Suprapubic skin (tissue), 4 donors: ENCODE data around the gene PACRG. TPM values are rescaled to one million over a fixed set of nuclear protein-coding genes. Genes with fewer than 3 reads are reported as not detected.

Experiments
- DNase-seq, 2 donors: peaks; one replicate each; pipeline ENCODE4 v3.0.0-alpha.2; 2019; ENCODE audit warnings: low spot score in 2 of 2
- H3K27ac ChIP-seq: fragments of 200-600 bp; sonication (generic); one replicate; pipeline ENCODE4 v1.5.1; 2019
- H3K27me3 ChIP-seq: fragments of 200-600 bp; sonication (generic); one replicate; pipeline ENCODE4 v1.5.1; 2019
- H3K36me3 ChIP-seq: fragments of 200-600 bp; sonication (generic); one replicate; pipeline ENCODE4 v1.5.1; 2019
- H3K4me1 ChIP-seq: fragments of 200-600 bp; sonication (generic); one replicate; pipeline ENCODE4 v1.5.1; 2019
- H3K4me3 ChIP-seq: fragments of 200-600 bp; sonication (generic); one replicate; pipeline ENCODE4 v1.5.1; 2019; ENCODE audit warnings: mild to moderate bottlenecking
- H3K9me3 ChIP-seq: fragments of 200-600 bp; sonication (generic); one replicate; pipeline ENCODE4 v1.5.1; 2019
- CTCF ChIP-seq, 2 donors: fragments of 200-600 bp in 1 of 2; fragments of 450-650 bp in 1 of 2; sonication (generic) in 1 of 2; IDR thresholded peaks; one replicate each; pipeline ENCODE4 v1.5.1; 2016 to 2019; ENCODE audit warnings: antibody characterized with exemption in 2 of 2, mild to moderate bottlenecking in 1 of 2, moderate library complexity in 1 of 2
- EP300 ChIP-seq: sonication (generic); formaldehyde crosslinking; IDR thresholded peaks from one replicate; pipeline ENCODE4 v1.6.1; 2017; ENCODE audit warnings: antibody characterized with exemption
- POLR2A ChIP-seq, 2 donors: fragments of 450-650 bp; IDR thresholded peaks; one replicate each; pipeline ENCODE4 v1.6.1; 2017; ENCODE audit warnings: antibody characterized with exemption in 2 of 2, mild to moderate bottlenecking in 2 of 2, moderate library complexity in 2 of 2
- POLR2AphosphoS5 ChIP-seq, 3 donors: sonication (generic); formaldehyde crosslinking; IDR thresholded peaks; one replicate each; pipeline ENCODE4 v1.6.1; 2017; ENCODE audit warnings: antibody characterized with exemption in 3 of 3
- WGBS: methylation state at CpG from one replicate; pipeline ENCODE4 v1.1.5; 2018; 5-methylcytosine and 5-hydroxymethylcytosine counted together
- total RNA-seq, 4 donors: library from RNA; depleted of rRNA; stranded (reverse); fragments of >200 nt; gene quantifications; one replicate each; pipeline ENCODE4 v1.1.0, GENCODE V29; 2016

Gene PACRG
- total RNA-seq, 4 donors from 2014 or later = 1.1 to 2.3 (median 2.0) TPM

- H3K27ac ChIP-seq = no peak overlapping the region
- no peak for DNase-seq
Observed at GRCh38 chr6:162921062-162921461, 193.3 kb downstream of the PACRG start.

GRCh38 chr6:162921510-162922040 is 193.8 kb downstream of the PACRG start:
- H3K4me3 ChIP-seq = no peak overlapping the region
- DNase-seq = no peak
- H3K9me3 ChIP-seq = peaks cover 15% of the 10 kb centered on the region
- H3K27me3 ChIP-seq = no peaks in the 10 kb centered on the region
- no peaks in the 10 kb centered on the region for H3K4me1 ChIP-seq
- no peak overlapping the region for H3K27ac ChIP-seq
- TF ChIP-seq POLR2A (IDR thresholded peaks at IDR 0.05) (no peak), POLR2AphosphoS5 (IDR thresholded peaks at IDR 0.05) (no peak), EP300 (no peak), CTCF (IDR thresholded peaks at IDR 0.05) (no peak)
- WGBS = 63% methylated on average over 7 of the region's 7 CpGs
- H3K36me3 ChIP-seq = no peaks in the 10 kb centered on the region

More at GRCh38 chr6:162921062-162921461, 193.3 kb downstream of the PACRG start:
- no peaks in the 10 kb centered on the region for H3K4me1 ChIP-seq
- no peak overlapping the region for H3K4me3 ChIP-seq
- TF ChIP-seq POLR2AphosphoS5 (IDR thresholded peaks at IDR 0.05) (no peak), POLR2A (IDR thresholded peaks at IDR 0.05) (no peak), EP300 (no peak), CTCF (IDR thresholded peaks at IDR 0.05) (no peak)
- WGBS = 68% methylated on average over 6 of the region's 6 CpGs
- H3K9me3 ChIP-seq = peaks cover 15% of the 10 kb centered on the region
- no peaks in the 10 kb centered on the region for H3K27me3 ChIP-seq
- H3K36me3 ChIP-seq = no peaks in the 10 kb centered on the region

GRCh38 chr6:162922563-162923166 is 194.9 kb downstream of the PACRG start:
- Histone ChIP-seq H3K36me3 (no peaks in the 10 kb centered on the region), H3K27me3 (no peaks in the 10 kb centered on the region), H3K27ac (no peak overlapping the region), H3K4me1 (no peaks in the 10 kb centered on the region), H3K9me3 (peaks cover 15% of the 10 kb centered on the region), H3K4me3 (no peak overlapping the region)
- TF ChIP-seq EP300 (no peak), CTCF (IDR thresholded peaks at IDR 0.05) (no peak), POLR2A (IDR thresholded peaks at IDR 0.05) (no peak), POLR2AphosphoS5 (IDR thresholded peaks at IDR 0.05) (no peak)
- DNase-seq = no peak
- WGBS = 64% methylated on average over 1 of the region's 1 CpG

- DNase-seq = no peak
- no peak overlapping the region for H3K4me3 ChIP-seq
- peaks cover 11% of the 10 kb centered on the region for H3K9me3 ChIP-seq
- H3K27ac ChIP-seq = no peak overlapping the region
- H3K4me1 ChIP-seq = no peaks in the 10 kb centered on the region
- no peaks in the 10 kb centered on the region for H3K36me3 ChIP-seq
- TF ChIP-seq CTCF (IDR thresholded peaks at IDR 0.05) (no peak), POLR2AphosphoS5 (IDR thresholded peaks at IDR 0.05) (no peak), POLR2A (IDR thresholded peaks at IDR 0.05) (no peak), EP300 (no peak)
- no peaks in the 10 kb centered on the region for H3K27me3 ChIP-seq
- WGBS = 84% methylated on average over 1 of the region's 1 CpG
Observed at GRCh38 chr6:162934844-162935243, 207.1 kb downstream of the PACRG start.

- no peak for TF ChIP-seq EP300
- TF ChIP-seq POLR2A (IDR thresholded peaks at IDR 0.05) = no peak
- TF ChIP-seq POLR2AphosphoS5 (IDR thresholded peaks at IDR 0.05) = no peak
- no peak for TF ChIP-seq CTCF (IDR thresholded peaks at IDR 0.05)
- 53% methylated on average over 5 of the region's 5 CpGs for WGBS
- no peak for DNase-seq
- Histone ChIP-seq H3K27ac (no peak overlapping the region), H3K4me1 (no peaks in the 10 kb centered on the region), H3K36me3 (no peaks in the 10 kb centered on the region), H3K9me3 (peaks cover 11% of the 10 kb centered on the region), H3K4me3 (no peak overlapping the region), H3K27me3 (no peaks in the 10 kb centered on the region)
Observed at GRCh38 chr6:162940426-162940825, 212.7 kb downstream of the PACRG start.
